ENCODE measurements around the gene LGALS3BP.

GRCh38 chr17:78985395-78985794 is 5.7 kb upstream of the LGALS3BP start:
- no peak for TF ChIP-seq CTCF (IDR thresholded peaks at IDR 0.05)
- TF ChIP-seq EP300 (IDR thresholded peaks at IDR 0.05), result no peak

Measured in tibial nerve (tissue), 4 donors.